COLO829 (cell line): ENCODE measurements around the gene NSMCE4A.
"Not testable (repeated sequence)": the region's sequence is repeated elsewhere in the genome, so short reads cannot be mapped to it uniquely, and the experiment has no call there.

Experiments
- DNase-seq: peaks from one replicate; pipeline ENCODE4 v3.0.0; 2012; ENCODE audit warnings: low spot score

NSMCE4A gene

GRCh38 chr10:121988361-121989324 lies 13.6 kb upstream of the NSMCE4A start, which contains the start of gene TACC2:
TACC2 (plus strand) TSS chr10:121989163; CDS start chr10:122021982, 32,819 bp downstream.
- DNase-seq, result no peak

- DNase-seq, result no peak
Measured at GRCh38 chr10:121984463-121984862, 9.4 kb upstream of the NSMCE4A start.

GRCh38 chr10:121983852-121984251 lies 8.8 kb upstream of the NSMCE4A start:
- DNase-seq, result no peak

- DNase-seq, result no peak
Measured at GRCh38 chr10:121981346-121981745, 6.3 kb upstream of the NSMCE4A start.

- DNase-seq, result no peak
Measured at GRCh38 chr10:121978511-121978910, 3.5 kb upstream of the NSMCE4A start.

- DNase-seq, result no peak
Measured at GRCh38 chr10:121976607-121977006, 1.6 kb upstream of the NSMCE4A start.

GRCh38 chr10:121975295-121976086 lies 474 bp upstream of the NSMCE4A start:
- no peak for DNase-seq

GRCh38 chr10:121974019-121974534 lies 940 bp downstream of the NSMCE4A start:
- DNase-seq, result no peak

GRCh38 chr10:121969086-121969485 lies 5.9 kb downstream of the NSMCE4A start:
- not testable (repeated sequence) for DNase-seq

- DNase-seq, result no peak
Measured at GRCh38 chr10:121965996-121966395, 9.0 kb downstream of the NSMCE4A start.

GRCh38 chr10:121961456-121961855 lies 13.6 kb downstream of the NSMCE4A start:
- DNase-seq, result no peak

GRCh38 chr10:121959671-121960070 lies 15.3 kb downstream of the NSMCE4A start:
- DNase-seq, result no peak

- DNase-seq, result no peak
Measured at GRCh38 chr10:121956111-121957061, 18.6 kb downstream of the NSMCE4A start.

- DNase-seq, result no peak
Measured at GRCh38 chr10:121952226-121952625, 22.8 kb downstream of the NSMCE4A start.

GRCh38 chr10:121949451-121949850 lies 25.6 kb downstream of the NSMCE4A start:
- DNase-seq, result no peak

GRCh38 chr10:121949049-121949448 lies 26.0 kb downstream of the NSMCE4A start:
- no peak for DNase-seq

GRCh38 chr10:121947343-121948330 lies 27.4 kb downstream of the NSMCE4A start:
- DNase-seq, result no peak

GRCh38 chr10:121942749-121943416 lies 32.1 kb downstream of the NSMCE4A start:
- no peak for DNase-seq

GRCh38 chr10:121941532-121941931 lies 33.5 kb downstream of the NSMCE4A start:
- DNase-seq, result no peak

GRCh38 chr10:121936295-121936694 lies 38.7 kb downstream of the NSMCE4A start:
- no peak for DNase-seq
